ENCODE data around the gene RNF126.

The RNF126 gene

GRCh38 chr19:647566-648284 is 15.3 kb downstream of the RNF126 start:
- no peak for TF ChIP-seq EP300 (IDR thresholded peaks at IDR 0.05; ENCODE audit: borderline replicate concordance)
- TF ChIP-seq EGR1 (IDR thresholded peaks at IDR 0.05) = no peak
- TF ChIP-seq TEAD4 (IDR thresholded peaks at IDR 0.05) = no peak
- no peak for TF ChIP-seq RAD21 (IDR thresholded peaks at IDR 0.05; ENCODE audit: low read depth)

- TF ChIP-seq EGR1 (IDR thresholded peaks at IDR 0.05) = no peak
- no peak for TF ChIP-seq YY1 (IDR thresholded peaks at IDR 0.05; ENCODE audit: low read depth)
- no peak for TF ChIP-seq TAF1 (IDR thresholded peaks at IDR 0.05; ENCODE audit: low read depth)
- TF ChIP-seq USF1 (IDR thresholded peaks at IDR 0.05) = no peak
These were observed 16.0 kb downstream of the RNF126 start for GRCh38 chr19:646779-647565.

GRCh38 chr19:645912-646778 is 16.9 kb downstream of the RNF126 start:
- TF ChIP-seq YY1 (IDR thresholded peaks at IDR 0.05; ENCODE audit: low read depth) = no peak
- TF ChIP-seq TEAD4 (IDR thresholded peaks at IDR 0.05) = no peak
- no peak for TF ChIP-seq EGR1 (IDR thresholded peaks at IDR 0.05)

- TF ChIP-seq MAX (IDR thresholded peaks at IDR 0.05) = no peak
- TF ChIP-seq CEBPB (IDR thresholded peaks at IDR 0.05) = no peak
- no peak for TF ChIP-seq CREB1 (IDR thresholded peaks at IDR 0.05; ENCODE audit: low read depth)
- TF ChIP-seq REST (IDR thresholded peaks at IDR 0.05; ENCODE audit: low read depth) = no peak
- no peak for TF ChIP-seq FOXM1 (IDR thresholded peaks at IDR 0.05; ENCODE audit: borderline replicate concordance, low read depth)
- no peak for TF ChIP-seq USF1 (IDR thresholded peaks at IDR 0.05)
- TF ChIP-seq EGR1 (IDR thresholded peaks at IDR 0.05) = no peak
These were observed 18.2 kb downstream of the RNF126 start for GRCh38 chr19:644789-645188.

- no peak for TF ChIP-seq ZBTB7A (IDR thresholded peaks at IDR 0.05; ENCODE audit: low read depth)
- TF ChIP-seq TCF12 (IDR thresholded peaks at IDR 0.05; ENCODE audit: low read depth) = no peak
- TF ChIP-seq FOXM1 (IDR thresholded peaks at IDR 0.05; ENCODE audit: borderline replicate concordance, low read depth) = no peak
- TF ChIP-seq CEBPB (IDR thresholded peaks at IDR 0.05) = no peak
- no peak for TF ChIP-seq TEAD4 (IDR thresholded peaks at IDR 0.05)
- TF ChIP-seq REST (IDR thresholded peaks at IDR 0.05; ENCODE audit: low read depth) = no peak
- TF ChIP-seq EP300 (IDR thresholded peaks at IDR 0.05; ENCODE audit: borderline replicate concordance) = no peak
- no peak for TF ChIP-seq TAF1 (IDR thresholded peaks at IDR 0.05; ENCODE audit: low read depth)
- no peak for TF ChIP-seq YY1 (IDR thresholded peaks at IDR 0.05; ENCODE audit: low read depth)
These were observed 18.7 kb downstream of the RNF126 start for GRCh38 chr19:644363-644762.

- no peak for TF ChIP-seq RAD21 (IDR thresholded peaks at IDR 0.05; ENCODE audit: low read depth)
- TF ChIP-seq MAX (IDR thresholded peaks at IDR 0.05) = no peak
- no peak for TF ChIP-seq YY1 (IDR thresholded peaks at IDR 0.05; ENCODE audit: low read depth)
- no peak for TF ChIP-seq EP300 (IDR thresholded peaks at IDR 0.05; ENCODE audit: borderline replicate concordance)
- TF ChIP-seq USF1 (IDR thresholded peaks at IDR 0.05) = no peak
- no peak for TF ChIP-seq TCF12 (IDR thresholded peaks at IDR 0.05; ENCODE audit: low read depth)
- no peak for TF ChIP-seq FOXM1 (IDR thresholded peaks at IDR 0.05; ENCODE audit: borderline replicate concordance, low read depth)
- TF ChIP-seq CEBPB (IDR thresholded peaks at IDR 0.05) = no peak
- TF ChIP-seq EGR1 (IDR thresholded peaks at IDR 0.05) = no peak
- TF ChIP-seq NFIC (IDR thresholded peaks at IDR 0.05) = no peak
- TF ChIP-seq ZBTB7A (IDR thresholded peaks at IDR 0.05; ENCODE audit: low read depth) = no peak
- no peak for TF ChIP-seq TEAD4 (IDR thresholded peaks at IDR 0.05)
- no peak for TF ChIP-seq REST (IDR thresholded peaks at IDR 0.05; ENCODE audit: low read depth)
- no peak for TF ChIP-seq CREB1 (IDR thresholded peaks at IDR 0.05; ENCODE audit: low read depth)
- TF ChIP-seq TAF1 (IDR thresholded peaks at IDR 0.05; ENCODE audit: low read depth) = no peak
These were observed 19.3 kb downstream of the RNF126 start for GRCh38 chr19:643736-644135.

Data from Ishikawa (cell line).